Measurements from ENCODE around the gene ANO2.

GRCh38 chr12:5656836-5657235 lies 288.2 kb downstream of the ANO2 start:
- TF ChIP-seq POLR2AphosphoS5 (IDR thresholded peaks at IDR 0.05; ENCODE audit: low read depth, low read length) (no peak), SIN3A (IDR thresholded peaks at IDR 0.05; ENCODE audit: borderline replicate concordance, insufficient read depth, low read length) (no peak), REST (IDR thresholded peaks at IDR 0.05; ENCODE audit: insufficient read depth in 1 of 2, low read depth in 2 of 2, low read length in 2 of 2) (no peak), TAF1 (IDR thresholded peaks at IDR 0.05; ENCODE audit: borderline replicate concordance, insufficient read depth, low read length) (no peak), FOXP2 (optimal IDR thresholded peaks at IDR 0.05; ENCODE audit: borderline replicate concordance, extremely low read depth, extremely low read length, insufficient read depth) (no peak)
